Measurements from ENCODE around the gene SUN3. TPM values are rescaled to one million over a fixed set of nuclear protein-coding genes. Genes with fewer than 3 reads are reported as not detected.
"Not testable (repeated sequence)": the region's sequence is repeated elsewhere in the genome, so short reads cannot be mapped to it uniquely, and the experiment has no call there.

The SUN3 gene
- total RNA-seq, 1 donor from 2014 or later, result not detected

- no peak for TF ChIP-seq CTCF (conservative IDR thresholded peaks at IDR 0.05; ENCODE audit: low read depth, low read length)
- no peak for DNase-seq (ENCODE audit: low read depth)
- no peak overlapping the region for H3K4me3 ChIP-seq (ENCODE audit: low read depth, low read length)
These were observed 82.1 kb downstream of the SUN3 start for GRCh38 chr7:47946581-47947354.

GRCh38 chr7:47945261-47946015 lies 83.5 kb downstream of the SUN3 start:
- no peak for DNase-seq (ENCODE audit: low read depth)
- no peak overlapping the region for H3K4me3 ChIP-seq (ENCODE audit: low read depth, low read length)
- TF ChIP-seq CTCF (conservative IDR thresholded peaks at IDR 0.05; ENCODE audit: low read depth, low read length), result peak; percentile 83

- no peak for TF ChIP-seq CTCF (conservative IDR thresholded peaks at IDR 0.05; ENCODE audit: low read depth, low read length)
- no peak overlapping the region for H3K4me3 ChIP-seq (ENCODE audit: low read depth, low read length)
- DNase-seq (ENCODE audit: low read depth), result no peak
These were observed 84.2 kb downstream of the SUN3 start for GRCh38 chr7:47944536-47945260.

- TF ChIP-seq CTCF (conservative IDR thresholded peaks at IDR 0.05; ENCODE audit: low read depth, low read length), result no peak
- H3K4me3 ChIP-seq (ENCODE audit: low read depth, low read length), result no peak overlapping the region
- no peak for DNase-seq (ENCODE audit: low read depth)
These were observed 85.0 kb downstream of the SUN3 start for GRCh38 chr7:47943676-47944474.

- DNase-seq (ENCODE audit: low read depth); H3K4me3 ChIP-seq (ENCODE audit: low read depth, low read length): not testable (repeated sequence)
These were observed 86.3 kb downstream of the SUN3 start for GRCh38 chr7:47942651-47943050.

GRCh38 chr7:47942132-47942531 lies 86.8 kb downstream of the SUN3 start:
- H3K4me3 ChIP-seq (ENCODE audit: low read depth, low read length), result no peak overlapping the region
- no peak for DNase-seq (ENCODE audit: low read depth)
- no peak for TF ChIP-seq CTCF (conservative IDR thresholded peaks at IDR 0.05; ENCODE audit: low read depth, low read length)

All from epithelial cell of proximal tubule (primary cell).